ENCODE measurements around the gene UGT1A8.

DNA sequence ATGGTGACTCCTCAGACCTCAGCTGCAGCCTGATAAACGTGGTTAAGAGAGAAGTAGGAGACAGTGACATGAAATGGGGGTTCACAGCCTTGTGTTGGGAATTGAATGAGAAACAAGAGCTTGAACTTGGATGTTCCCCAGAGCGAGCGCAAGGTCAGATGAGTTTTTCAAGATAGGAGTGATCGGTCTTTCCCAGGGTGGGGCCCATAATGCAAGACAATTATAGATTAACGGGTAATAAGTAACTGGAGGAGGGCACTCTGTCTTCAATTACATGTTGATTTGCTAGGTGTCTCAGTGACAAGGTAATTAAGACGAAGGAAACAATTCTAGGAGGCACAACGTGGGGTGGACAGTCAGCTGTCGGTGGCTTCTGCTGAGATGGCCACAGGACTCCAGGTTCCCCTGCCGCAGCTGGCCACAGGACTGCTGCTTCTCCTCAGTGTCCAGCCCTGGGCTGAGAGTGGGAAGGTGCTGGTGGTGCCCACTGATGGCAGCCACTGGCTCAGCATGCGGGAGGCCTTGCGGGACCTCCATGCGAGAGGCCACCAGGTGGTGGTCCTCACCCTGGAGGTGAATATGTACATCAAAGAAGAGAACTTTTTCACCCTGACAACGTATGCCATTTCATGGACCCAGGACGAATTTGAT, 95.3 kb downstream of the UGT1A8 start, which contains the start of gene UGT1A5:
- TF ChIP-seq POLR2AphosphoS5 (IDR thresholded peaks at IDR 0.05; ENCODE audit: borderline replicate concordance, low read depth, low read length), result no peak
- no peak for TF ChIP-seq EZH2 (IDR thresholded peaks at IDR 0.05)

All from SK-N-MC (cell line).